Measurements from ENCODE around the gene IQSEC3.

GRCh38 chr12:161823-162222 is 95.3 kb downstream of the IQSEC3 start:
- no peak for TF ChIP-seq PREB (CRISPR knock-in tag; IDR thresholded peaks at IDR 0.05; ENCODE audit: borderline replicate concordance)
- TF ChIP-seq, protein P1, sequence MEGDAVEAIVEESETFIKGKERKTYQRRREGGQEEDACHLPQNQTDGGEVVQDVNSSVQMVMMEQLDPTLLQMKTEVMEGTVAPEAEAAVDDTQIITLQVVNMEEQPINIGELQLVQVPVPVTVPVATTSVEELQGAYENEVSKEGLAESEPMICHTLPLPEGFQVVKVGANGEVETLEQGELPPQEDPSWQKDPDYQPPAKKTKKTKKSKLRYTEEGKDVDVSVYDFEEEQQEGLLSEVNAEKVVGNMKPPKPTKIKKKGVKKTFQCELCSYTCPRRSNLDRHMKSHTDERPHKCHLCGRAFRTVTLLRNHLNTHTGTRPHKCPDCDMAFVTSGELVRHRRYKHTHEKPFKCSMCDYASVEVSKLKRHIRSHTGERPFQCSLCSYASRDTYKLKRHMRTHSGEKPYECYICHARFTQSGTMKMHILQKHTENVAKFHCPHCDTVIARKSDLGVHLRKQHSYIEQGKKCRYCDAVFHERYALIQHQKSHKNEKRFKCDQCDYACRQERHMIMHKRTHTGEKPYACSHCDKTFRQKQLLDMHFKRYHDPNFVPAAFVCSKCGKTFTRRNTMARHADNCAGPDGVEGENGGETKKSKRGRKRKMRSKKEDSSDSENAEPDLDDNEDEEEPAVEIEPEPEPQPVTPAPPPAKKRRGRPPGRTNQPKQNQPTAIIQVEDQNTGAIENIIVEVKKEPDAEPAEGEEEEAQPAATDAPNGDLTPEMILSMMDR (IDR thresholded peaks at IDR 0.05), result no peak
- TF ChIP-seq SP1 (CRISPR knock-in tag; conservative IDR thresholded peaks at IDR 0.05), result no peak
- no peak for TF ChIP-seq IRF2 (CRISPR knock-in tag; IDR thresholded peaks at IDR 0.05; ENCODE audit: borderline replicate concordance, low read depth)
- no peak for TF ChIP-seq MAX (CRISPR knock-in tag; IDR thresholded peaks at IDR 0.05)
- no peak for TF ChIP-seq USF2 (CRISPR knock-in tag; IDR thresholded peaks at IDR 0.05)
- TF ChIP-seq FOXP4 (CRISPR knock-in tag; IDR thresholded peaks at IDR 0.05), result no peak
- TF ChIP-seq EMX1 (CRISPR knock-in tag; IDR thresholded peaks at IDR 0.05), result no peak
- TF ChIP-seq ZNF416 (CRISPR knock-in tag; IDR thresholded peaks at IDR 0.05), result no peak
- TF ChIP-seq CREB1 (CRISPR knock-in tag; IDR thresholded peaks at IDR 0.05), result no peak
- no peak for TF ChIP-seq MYBL2 (CRISPR knock-in tag; IDR thresholded peaks at IDR 0.05)
